ENCODE measurements around the gene CCM2L.
A peak's percentile ranks its signal among the peaks of the same experiment; 100 is the strongest.
"Not testable (repeated sequence)": the region's sequence is repeated elsewhere in the genome, so short reads cannot be mapped to it uniquely, and the experiment has no call there.

The CCM2L gene

GRCh38 chr20:32029561-32029960 lies 19.3 kb downstream of the CCM2L start:
- DNase-seq (ENCODE audit: low read depth), result no peak

- peak; percentile 58 for DNase-seq (ENCODE audit: low read depth)
Observed at GRCh38 chr20:32031007-32031958, 21.0 kb downstream of the CCM2L start.

GRCh38 chr20:32033316-32033715 lies 23.1 kb downstream of the CCM2L start:
- DNase-seq (ENCODE audit: low read depth), result no peak

GRCh38 chr20:32033721-32034120 lies 23.5 kb downstream of the CCM2L start:
- DNase-seq (ENCODE audit: low read depth), result not testable (repeated sequence)

GRCh38 chr20:32034581-32035425 lies 24.6 kb downstream of the CCM2L start:
- DNase-seq (ENCODE audit: low read depth), result no peak

- DNase-seq (ENCODE audit: low read depth), result no peak
Observed at GRCh38 chr20:32035426-32035779, 25.2 kb downstream of the CCM2L start.

- no peak for DNase-seq (ENCODE audit: low read depth)
Observed at GRCh38 chr20:32036252-32036651, 26.0 kb downstream of the CCM2L start.

- no peak for DNase-seq (ENCODE audit: low read depth)
Observed at GRCh38 chr20:32036716-32037485, 26.7 kb downstream of the CCM2L start.

- no peak for DNase-seq (ENCODE audit: low read depth)
Observed at GRCh38 chr20:32037929-32038328, 27.7 kb downstream of the CCM2L start.

- DNase-seq (ENCODE audit: low read depth), result no peak
Observed at GRCh38 chr20:32040142-32040953, 30.1 kb downstream of the CCM2L start.

- no peak for DNase-seq (ENCODE audit: low read depth)
Observed at GRCh38 chr20:32045999-32046398, 35.8 kb downstream of the CCM2L start.

GRCh38 chr20:32050324-32050841 lies 40.1 kb downstream of the CCM2L start:
- DNase-seq (ENCODE audit: low read depth), result no peak

- DNase-seq (ENCODE audit: low read depth), result no peak
Observed at GRCh38 chr20:32050851-32051556, 40.8 kb downstream of the CCM2L start.

GRCh38 chr20:32051720-32052089 lies 41.5 kb downstream of the CCM2L start:
- no peak for DNase-seq (ENCODE audit: low read depth)

- no peak for DNase-seq (ENCODE audit: low read depth)
Observed at GRCh38 chr20:32052090-32052777, 42.0 kb downstream of the CCM2L start, which contains the start of gene HCK. TSS of gene HCK (plus strand) at chr20:32052242.

GRCh38 chr20:32052778-32053362 lies 42.6 kb downstream of the CCM2L start:
- DNase-seq (ENCODE audit: low read depth), result no peak

- DNase-seq (ENCODE audit: low read depth), result no peak
Observed at GRCh38 chr20:32053648-32054047, 43.4 kb downstream of the CCM2L start.

GRCh38 chr20:32056708-32057483 lies 46.7 kb downstream of the CCM2L start:
- DNase-seq (ENCODE audit: low read depth), result no peak
